Neutrophil (primary cell): ENCODE data around the gene PHKA1.
"Not testable (repeated sequence)": the region's sequence is repeated elsewhere in the genome, so short reads cannot be mapped to it uniquely, and the experiment has no call there.

Experiments used
- H3K27ac ChIP-seq: fragments of 200-600 bp; sonication (generic); 2 replicates; pipeline ENCODE4 v1.5.1; 2016; ENCODE audit warnings: mild to moderate bottlenecking, moderate library complexity
- H3K27me3 ChIP-seq: fragments of 200-600 bp; sonication (generic); 2 replicates; pipeline ENCODE4 v1.6.0; 2016; ENCODE audit warnings: mild to moderate bottlenecking
- H3K36me3 ChIP-seq: fragments of 200-600 bp; sonication (generic); 2 replicates; pipeline ENCODE4 v1.5.1; 2017
- H3K4me1 ChIP-seq, 2 experiments: fragments of 200-600 bp in 1 of 2; sonication (generic) in 1 of 2; 1 replicate in 1 of 2; 2 replicates in 1 of 2; pipeline versions ENCODE4 v1.5.1 to v1.6.1; 2013 to 2016; ENCODE audit warnings: low read depth in 1 of 2, low read length in 1 of 2, mild to moderate bottlenecking in 1 of 2, moderate library complexity in 1 of 2; ENCODE audit not compliant: control insufficient read depth in 1 of 2, insufficient read depth in 1 of 2
- H3K4me3 ChIP-seq, 2 experiments: fragments of 200-600 bp in 1 of 2; sonication (generic) in 1 of 2; 1 replicate in 1 of 2; 2 replicates in 1 of 2; pipeline ENCODE4 v1.5.1; 2013 to 2016; ENCODE audit warnings: low read depth in 1 of 2, low read length in 1 of 2, mild to moderate bottlenecking in 1 of 2, moderate library complexity in 1 of 2
- H3K9me3 ChIP-seq: fragments of 200-600 bp; sonication (generic); 2 replicates; pipeline ENCODE4 v1.5.1; 2016
- TF ChIP-seq, protein P1 (sequence below): fragments of 200-600 bp; sonication (generic); IDR thresholded peaks from 2 replicates; pipeline ENCODE4 v1.5.1; 2016; ENCODE audit warnings: antibody characterized with exemption

The PHKA1 gene

DNA sequence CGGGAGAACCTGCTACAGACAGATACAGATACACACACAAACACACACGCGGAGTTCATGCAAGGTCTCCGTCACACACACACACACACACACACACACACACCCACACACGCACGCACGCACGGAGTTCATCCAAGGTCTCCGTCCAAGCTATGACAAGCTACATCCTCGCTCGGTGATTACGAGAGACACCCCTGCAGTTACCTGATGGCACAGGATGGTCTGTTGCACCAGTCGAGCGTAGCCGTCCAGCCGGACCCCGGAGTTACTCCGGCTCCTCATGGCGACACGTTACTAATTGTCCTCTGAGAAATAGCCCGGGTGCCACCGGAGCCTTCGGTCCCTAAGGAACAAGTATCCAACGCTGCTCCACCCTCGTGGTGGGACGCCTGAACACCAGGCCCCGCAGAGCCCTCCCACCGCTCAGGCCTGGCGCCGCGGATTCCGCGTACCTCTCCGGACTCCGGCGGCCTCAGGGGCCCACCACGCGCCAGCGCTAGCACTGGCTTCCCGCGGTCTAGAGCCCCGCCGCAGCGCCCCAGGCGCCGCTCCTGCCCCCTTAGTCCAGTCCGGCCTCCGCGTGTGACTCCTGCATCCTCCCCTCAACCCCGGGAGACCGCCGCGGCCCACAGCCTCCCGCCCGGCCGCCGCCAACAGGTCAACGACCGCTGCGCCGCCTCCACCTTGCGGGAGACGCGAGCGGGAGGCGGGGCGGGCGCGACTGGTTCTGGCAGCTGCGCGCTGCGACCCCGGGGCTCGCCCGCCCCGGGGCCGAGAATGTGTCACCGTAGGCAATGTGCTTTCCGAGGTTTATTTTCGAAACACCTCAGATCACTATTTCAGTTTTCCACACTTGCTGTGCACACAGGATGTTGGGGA lies at the start of gene PHKA1:
Gene PHKA1 (minus strand): TSS at position 708 of the 879 bp plus-strand sequence. CDS start 426 bp downstream, at position 282.
- H3K36me3 ChIP-seq, H3K4me1 ChIP-seq, H3K27ac ChIP-seq, H3K9me3 ChIP-seq: not testable (repeated sequence)
- H3K4me3 ChIP-seq, result peak within 1 kb of the TSS; percentile 25 to 28
- H3K27me3 ChIP-seq, result peaks cover 18% of the 10 kb centered on the region

DNA sequence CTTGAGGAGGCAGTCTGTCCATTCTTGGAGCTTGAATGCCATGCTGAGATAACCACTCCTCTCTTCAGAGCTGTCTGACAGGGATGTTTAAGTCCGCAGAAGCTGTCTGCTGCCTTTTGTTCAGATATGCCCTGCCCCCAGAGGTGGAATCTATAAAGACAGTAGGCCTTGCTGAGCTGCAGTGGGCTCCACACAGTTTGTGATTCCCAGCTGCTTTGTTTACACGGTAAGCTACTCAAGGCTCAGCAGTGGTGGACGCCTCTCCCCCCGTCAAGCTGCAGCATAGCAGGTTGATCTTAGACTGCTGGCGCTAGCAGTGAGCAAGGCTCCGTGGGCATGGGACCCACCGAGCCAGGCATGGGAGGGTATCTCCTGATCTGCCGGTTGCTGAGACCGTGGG lies 46.3 kb upstream of the PHKA1 start:
- not testable (repeated sequence) for H3K36me3 ChIP-seq, H3K4me3 ChIP-seq, H3K9me3 ChIP-seq, H3K4me1 ChIP-seq, H3K27me3 ChIP-seq, H3K27ac ChIP-seq

DNA sequence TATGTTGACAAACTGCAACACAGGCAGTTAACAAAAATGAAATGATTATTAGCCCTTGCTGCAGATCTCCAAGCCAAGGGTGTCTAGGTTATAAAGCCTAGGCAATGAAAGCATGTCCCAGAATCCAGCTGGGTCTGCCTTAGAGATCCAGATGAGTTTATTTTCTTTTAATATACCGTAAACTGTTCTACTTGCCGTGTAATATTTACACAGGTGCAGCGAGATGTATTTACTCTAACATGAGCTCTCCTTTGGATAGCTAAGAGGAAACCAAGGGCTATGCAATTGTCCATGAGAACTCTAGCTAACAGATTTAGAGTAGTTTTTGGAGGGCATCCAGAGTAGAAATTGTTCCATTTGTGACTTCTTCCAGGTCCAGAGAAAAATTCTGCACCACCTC lies 34.4 kb upstream of the PHKA1 start:
- not testable (repeated sequence) for H3K36me3 ChIP-seq, H3K4me1 ChIP-seq, H3K27me3 ChIP-seq, H3K9me3 ChIP-seq, H3K4me3 ChIP-seq, H3K27ac ChIP-seq

DNA sequence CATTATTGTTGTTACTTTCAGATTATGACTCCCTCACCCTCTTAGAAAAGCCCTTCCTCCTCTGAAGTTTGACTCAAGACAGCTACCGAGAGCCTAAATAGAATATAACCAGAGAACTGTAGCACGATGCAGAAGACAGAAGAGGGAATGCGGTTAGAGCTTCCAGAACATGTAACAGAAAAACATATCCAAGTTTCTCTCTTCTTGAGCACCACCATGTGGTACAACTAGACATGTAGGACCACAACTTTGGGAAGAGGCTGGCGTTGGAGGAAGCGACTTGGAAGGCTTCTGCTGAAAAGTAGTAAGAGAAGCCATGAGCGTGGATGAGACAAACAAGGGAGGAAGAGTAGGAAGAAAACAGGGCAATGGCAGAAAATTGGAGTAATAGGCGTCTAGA lies 31.4 kb upstream of the PHKA1 start:
- H3K4me1 ChIP-seq, H3K27me3 ChIP-seq, H3K9me3 ChIP-seq, H3K36me3 ChIP-seq, H3K27ac ChIP-seq, H3K4me3 ChIP-seq: not testable (repeated sequence)

DNA sequence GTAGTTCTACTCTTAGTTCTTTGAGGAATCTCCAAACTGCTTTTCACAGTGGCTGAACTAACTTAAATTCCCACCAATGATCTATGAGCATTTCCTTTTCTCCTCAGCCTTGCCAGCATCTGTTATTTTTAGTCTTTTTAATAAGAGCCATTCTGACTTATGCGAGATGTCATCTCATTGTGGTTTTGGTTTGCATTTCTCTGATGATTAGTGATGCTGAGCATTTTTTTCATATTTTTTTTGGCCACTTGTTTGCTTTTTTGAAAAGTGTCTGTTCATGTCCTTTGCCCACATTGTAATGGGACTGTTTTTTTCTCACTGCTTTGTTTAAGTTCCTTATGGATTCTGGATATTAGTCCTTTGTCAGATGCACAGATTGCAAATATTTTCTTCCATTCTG lies 21.5 kb upstream of the PHKA1 start:
- no peaks in the 10 kb centered on the region for H3K9me3 ChIP-seq
- no peak overlapping the region for H3K4me3 ChIP-seq
- no peaks in the 10 kb centered on the region for H3K36me3 ChIP-seq
- no peaks in the 10 kb centered on the region for H3K27me3 ChIP-seq
- TF ChIP-seq, protein P1, sequence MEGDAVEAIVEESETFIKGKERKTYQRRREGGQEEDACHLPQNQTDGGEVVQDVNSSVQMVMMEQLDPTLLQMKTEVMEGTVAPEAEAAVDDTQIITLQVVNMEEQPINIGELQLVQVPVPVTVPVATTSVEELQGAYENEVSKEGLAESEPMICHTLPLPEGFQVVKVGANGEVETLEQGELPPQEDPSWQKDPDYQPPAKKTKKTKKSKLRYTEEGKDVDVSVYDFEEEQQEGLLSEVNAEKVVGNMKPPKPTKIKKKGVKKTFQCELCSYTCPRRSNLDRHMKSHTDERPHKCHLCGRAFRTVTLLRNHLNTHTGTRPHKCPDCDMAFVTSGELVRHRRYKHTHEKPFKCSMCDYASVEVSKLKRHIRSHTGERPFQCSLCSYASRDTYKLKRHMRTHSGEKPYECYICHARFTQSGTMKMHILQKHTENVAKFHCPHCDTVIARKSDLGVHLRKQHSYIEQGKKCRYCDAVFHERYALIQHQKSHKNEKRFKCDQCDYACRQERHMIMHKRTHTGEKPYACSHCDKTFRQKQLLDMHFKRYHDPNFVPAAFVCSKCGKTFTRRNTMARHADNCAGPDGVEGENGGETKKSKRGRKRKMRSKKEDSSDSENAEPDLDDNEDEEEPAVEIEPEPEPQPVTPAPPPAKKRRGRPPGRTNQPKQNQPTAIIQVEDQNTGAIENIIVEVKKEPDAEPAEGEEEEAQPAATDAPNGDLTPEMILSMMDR, result no peak
- no peak overlapping the region for H3K27ac ChIP-seq
- H3K4me1 ChIP-seq, result no peaks in the 10 kb centered on the region

DNA sequence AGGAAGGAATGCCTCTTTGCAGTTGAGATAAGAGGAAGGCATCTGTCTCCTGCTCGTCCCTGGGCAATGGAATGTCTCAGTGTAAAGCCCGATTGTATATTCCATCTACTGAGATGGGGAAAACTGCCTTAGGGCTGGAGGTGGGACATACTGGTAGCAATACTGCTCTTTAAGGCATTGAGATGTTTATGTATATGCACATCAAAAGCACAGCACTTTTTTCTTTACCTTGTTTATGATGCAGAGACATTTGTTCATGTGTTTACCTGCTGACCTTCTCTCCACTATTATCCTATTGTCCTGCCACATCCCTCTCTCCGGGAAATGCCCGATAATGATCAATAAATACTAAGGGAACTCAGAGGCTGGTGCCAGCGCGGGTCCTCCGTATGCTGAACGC lies 19.5 kb upstream of the PHKA1 start:
- H3K4me1 ChIP-seq, H3K4me3 ChIP-seq, H3K27ac ChIP-seq, H3K9me3 ChIP-seq, H3K36me3 ChIP-seq, H3K27me3 ChIP-seq: not testable (repeated sequence)

DNA sequence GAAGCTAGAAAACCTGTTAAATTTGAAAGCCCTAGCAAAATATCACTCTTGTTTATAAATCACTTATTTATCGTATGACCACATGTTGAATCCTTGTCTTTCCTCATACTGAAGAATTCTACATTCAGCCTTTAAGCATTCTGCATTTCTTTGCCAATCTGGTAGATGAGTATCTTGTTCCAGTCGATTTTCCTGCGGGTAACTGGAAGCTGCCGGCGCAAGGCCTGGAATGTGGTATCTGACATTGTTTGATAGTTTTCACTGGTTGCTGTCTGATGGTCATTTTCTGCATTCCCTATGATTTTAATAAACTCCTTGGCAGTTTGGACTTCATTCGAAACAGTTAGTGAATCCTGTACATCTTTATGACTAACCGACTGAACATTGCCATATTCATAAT lies 13.7 kb upstream of the PHKA1 start:
- Histone ChIP-seq H3K4me3 (no peak overlapping the region), H3K9me3 (no peaks in the 10 kb centered on the region), H3K27me3 (no peaks in the 10 kb centered on the region), H3K4me1 (no peaks in the 10 kb centered on the region), H3K27ac (no peak overlapping the region), H3K36me3 (no peaks in the 10 kb centered on the region)
- TF ChIP-seq, protein P1, result no peak

DNA sequence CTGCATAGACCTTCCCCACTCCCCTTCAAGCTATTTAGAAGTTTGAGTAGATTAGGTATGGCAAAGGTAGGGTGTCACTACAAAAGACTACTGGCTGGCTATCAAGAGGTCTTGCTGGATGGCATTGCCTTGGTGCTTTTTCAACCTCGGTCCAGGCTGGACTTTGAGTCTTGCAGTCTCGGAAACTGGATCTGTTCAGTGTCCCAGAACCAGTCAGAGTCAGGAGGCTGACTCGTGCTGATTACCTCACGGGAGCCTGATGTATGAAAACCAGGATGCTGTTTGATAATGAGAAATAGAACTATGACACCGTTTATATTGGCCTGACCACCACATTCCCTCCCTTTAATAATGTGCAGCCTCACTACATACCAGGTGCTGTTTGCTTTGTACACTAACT lies 2.7 kb upstream of the PHKA1 start:
- Histone ChIP-seq H3K4me3 (no peak overlapping the region), H3K4me1 (peaks cover 0 to 2% of the 10 kb centered on the region in 2 experiments), H3K27ac (no peak overlapping the region), H3K27me3 (peaks cover 18% of the 10 kb centered on the region), H3K36me3 (no peaks in the 10 kb centered on the region), H3K9me3 (no peaks in the 10 kb centered on the region)
- TF ChIP-seq, protein P1, result no peak
